Measurements from ENCODE around the gene HMCES.

DNA sequence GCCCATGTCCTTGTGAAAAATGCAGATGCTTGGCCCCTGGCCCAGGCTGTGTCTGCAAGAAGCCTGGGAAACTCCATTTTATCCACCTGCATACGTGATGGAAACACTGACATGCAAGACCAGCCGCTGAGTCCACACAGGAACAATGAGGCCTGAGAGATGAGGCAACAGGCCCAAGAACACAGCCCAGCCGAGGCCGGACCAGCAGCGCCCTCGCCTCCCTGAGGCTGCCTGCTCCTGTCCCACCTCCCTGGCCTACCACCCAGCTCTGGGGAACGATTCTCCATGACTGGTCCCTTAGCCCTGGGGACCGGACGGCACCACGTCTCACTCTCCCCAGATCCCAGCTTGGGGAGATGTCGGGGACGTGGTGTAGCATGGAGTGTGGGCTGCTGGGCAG is 47.5 kb downstream of the HMCES start:
- TF ChIP-seq, protein P1, sequence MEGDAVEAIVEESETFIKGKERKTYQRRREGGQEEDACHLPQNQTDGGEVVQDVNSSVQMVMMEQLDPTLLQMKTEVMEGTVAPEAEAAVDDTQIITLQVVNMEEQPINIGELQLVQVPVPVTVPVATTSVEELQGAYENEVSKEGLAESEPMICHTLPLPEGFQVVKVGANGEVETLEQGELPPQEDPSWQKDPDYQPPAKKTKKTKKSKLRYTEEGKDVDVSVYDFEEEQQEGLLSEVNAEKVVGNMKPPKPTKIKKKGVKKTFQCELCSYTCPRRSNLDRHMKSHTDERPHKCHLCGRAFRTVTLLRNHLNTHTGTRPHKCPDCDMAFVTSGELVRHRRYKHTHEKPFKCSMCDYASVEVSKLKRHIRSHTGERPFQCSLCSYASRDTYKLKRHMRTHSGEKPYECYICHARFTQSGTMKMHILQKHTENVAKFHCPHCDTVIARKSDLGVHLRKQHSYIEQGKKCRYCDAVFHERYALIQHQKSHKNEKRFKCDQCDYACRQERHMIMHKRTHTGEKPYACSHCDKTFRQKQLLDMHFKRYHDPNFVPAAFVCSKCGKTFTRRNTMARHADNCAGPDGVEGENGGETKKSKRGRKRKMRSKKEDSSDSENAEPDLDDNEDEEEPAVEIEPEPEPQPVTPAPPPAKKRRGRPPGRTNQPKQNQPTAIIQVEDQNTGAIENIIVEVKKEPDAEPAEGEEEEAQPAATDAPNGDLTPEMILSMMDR (IDR thresholded peaks at IDR 0.05): no peak
- no peak for TF ChIP-seq POLR2A (IDR thresholded peaks at IDR 0.05)
